GM12873 (cell line): Measurements from ENCODE around the gene FADS3.

Experiments
- CTCF ChIP-seq: IDR thresholded peaks from 2 replicates; pipeline ENCODE4 v1.5.1; 2012; ENCODE audit warnings: low read depth, mild to moderate bottlenecking, moderate library complexity, low read length, control low read depth; ENCODE audit not compliant: insufficient read depth; ENCODE audit errors: missing control alignments

The FADS3 gene

GRCh38 chr11:61907871-61908729 lies 16.8 kb upstream of the FADS3 start:
- no peak for TF ChIP-seq CTCF

GRCh38 chr11:61907282-61907681 lies 15.9 kb upstream of the FADS3 start:
- no peak for TF ChIP-seq CTCF

GRCh38 chr11:61906522-61906909 lies 15.2 kb upstream of the FADS3 start:
- TF ChIP-seq CTCF, result no peak

GRCh38 chr11:61905801-61906521 lies 14.6 kb upstream of the FADS3 start:
- TF ChIP-seq CTCF, result no peak

GRCh38 chr11:61905067-61905696 lies 13.8 kb upstream of the FADS3 start:
- no peak for TF ChIP-seq CTCF

- no peak for TF ChIP-seq CTCF
Measured at GRCh38 chr11:61904539-61905048, 13.2 kb upstream of the FADS3 start.

- TF ChIP-seq CTCF, result no peak
Measured at GRCh38 chr11:61903845-61904244, 12.5 kb upstream of the FADS3 start.
